A673 (cell line): Measurements from ENCODE around the gene MYO1E. TPM values are rescaled to one million over a fixed set of nuclear protein-coding genes. Genes with fewer than 3 reads are reported as not detected.

ENCODE experiments used
- BruUV-seq: library from RNA; stranded (reverse); fragments of 400-500 nt; replicated peaks from 2 replicates; lab custom pipeline; 2021; lab: Mats Ljungman, UMichigan
- CTCF ChIA-PET: fragments of 300-600 bp; sonication (Branson Sonifier 250); formaldehyde crosslinking; loops from one replicate; lab custom pipeline; 2022; ENCODE audit warnings: antibody characterized with exemption; lab: Charles Lee
- POLR2A ChIA-PET: fragments of 300-600 bp; sonication (Branson Sonifier 250); formaldehyde crosslinking; loops from one replicate; lab custom pipeline; 2022; ENCODE audit warnings: antibody characterized with exemption; ENCODE audit not compliant: low non-redundant PET; lab: Charles Lee
- DNase-seq: peaks from one replicate; pipeline ENCODE4 v3.0.0-alpha.2; 2015; ENCODE audit warnings: low spot score
- H3K27ac ChIP-seq: fragments of 200-600 bp; sonication (generic); 2 replicates; pipeline ENCODE4 v1.5.1; 2016; ENCODE audit warnings: mixed run types, low read depth, mild to moderate bottlenecking, mixed read lengths, antibody characterized with exemption, low read length; ENCODE audit not compliant: poor library complexity, severe bottlenecking
- H3K27me3 ChIP-seq: fragments of 200-600 bp; sonication (generic); replicated peaks from 2 replicates; pipeline ENCODE4 v1.6.1; 2017; ENCODE audit warnings: mixed run types, low read depth, mild to moderate bottlenecking, mixed read lengths, antibody characterized with exemption, low read length; ENCODE audit not compliant: insufficient read depth, poor library complexity
- H3K36me3 ChIP-seq: fragments of 200-600 bp; sonication (generic); 2 replicates; pipeline ENCODE4 v1.6.1; 2016; ENCODE audit warnings: mixed run types, mild to moderate bottlenecking, mixed read lengths, antibody characterized with exemption, low read length; ENCODE audit not compliant: insufficient read depth, poor library complexity, severe bottlenecking
- H3K4me1 ChIP-seq: fragments of 200-600 bp; sonication (generic); 2 replicates; pipeline ENCODE4 v1.6.1; 2017; ENCODE audit warnings: mixed run types, mild to moderate bottlenecking, mixed read lengths, antibody characterized with exemption, low read length; ENCODE audit not compliant: insufficient read depth, poor library complexity, severe bottlenecking
- H3K4me3 ChIP-seq: fragments of 200-600 bp; sonication (generic); 2 replicates; pipeline ENCODE4 v1.5.1; 2016; ENCODE audit warnings: low read depth, mixed run types, mild to moderate bottlenecking, mixed read lengths, low read length; ENCODE audit not compliant: poor library complexity, severe bottlenecking
- H3K9me3 ChIP-seq: fragments of 200-600 bp; sonication (generic); 2 replicates; pipeline ENCODE4 v1.6.1; 2016; ENCODE audit warnings: mixed run types, low read depth, mild to moderate bottlenecking, mixed read lengths, antibody characterized with exemption, low read length; ENCODE audit not compliant: poor library complexity, severe bottlenecking
- EZH2 ChIP-seq: fragments of 200-600 bp; sonication (generic); IDR thresholded peaks from 2 replicates; pipeline ENCODE4 v1.6.1; 2017; ENCODE audit warnings: borderline replicate concordance, low read depth, mild to moderate bottlenecking, mixed read lengths, antibody characterized with exemption, low read length; ENCODE audit not compliant: poor library complexity, severe bottlenecking
- intact Hi-C: fragments of 100-400 bp; cut with micrococcal nuclease; formaldehyde crosslinking; loops from one replicate; pipeline ENCODE4 v1.10.0; 2022; ENCODE audit not compliant: unreplicated experiment
- total RNA-seq: library from RNA; stranded (reverse); gene quantifications from 2 replicates; pipeline ENCODE4 v1.2.3, GENCODE V29; 2021
- TF ChIP-seq, protein P1 (sequence below): fragments of 300-800, 200-600 bp; sonication (generic); conservative IDR thresholded peaks from 2 replicates; pipeline ENCODE4 v1.5.1; 2017; ENCODE audit warnings: low read depth, mild to moderate bottlenecking, antibody characterized with exemption, low read length, moderate library complexity, mixed read lengths

MYO1E gene
- total RNA-seq, 1 experiment from 2014 or later, result 7.9 TPM

DNA sequence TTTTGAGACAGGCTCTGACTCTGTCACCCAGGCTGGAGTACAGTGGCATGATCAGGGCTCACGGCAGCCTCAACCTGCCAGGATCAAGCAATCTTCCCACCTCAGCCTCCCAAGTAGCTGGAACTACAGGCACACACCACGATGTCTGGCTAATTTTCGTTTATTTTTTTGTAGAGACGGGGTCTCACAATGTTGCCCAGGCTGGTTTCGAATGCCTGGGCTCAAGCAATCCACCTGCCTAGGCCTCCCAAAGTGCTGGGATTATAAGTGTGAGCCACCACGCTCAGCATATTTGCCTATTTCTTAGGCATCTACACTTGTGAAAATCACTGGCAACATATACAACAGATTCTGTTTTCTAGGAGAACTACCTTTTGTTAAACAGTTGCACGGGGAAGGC is 16.9 kb downstream of the MYO1E start:
- DNase-seq, result no peak
- H3K36me3 ChIP-seq, result no peaks in the 10 kb centered on the region
- H3K27me3 ChIP-seq, result no peaks in the 10 kb centered on the region
- intact Hi-C loops, result no loop called here
- ChIA-PET CTCF (no interaction called here), POLR2A (no interaction called here)
- no peak overlapping the region for H3K4me3 ChIP-seq
- no peak for TF ChIP-seq EZH2
- TF ChIP-seq, protein P1, sequence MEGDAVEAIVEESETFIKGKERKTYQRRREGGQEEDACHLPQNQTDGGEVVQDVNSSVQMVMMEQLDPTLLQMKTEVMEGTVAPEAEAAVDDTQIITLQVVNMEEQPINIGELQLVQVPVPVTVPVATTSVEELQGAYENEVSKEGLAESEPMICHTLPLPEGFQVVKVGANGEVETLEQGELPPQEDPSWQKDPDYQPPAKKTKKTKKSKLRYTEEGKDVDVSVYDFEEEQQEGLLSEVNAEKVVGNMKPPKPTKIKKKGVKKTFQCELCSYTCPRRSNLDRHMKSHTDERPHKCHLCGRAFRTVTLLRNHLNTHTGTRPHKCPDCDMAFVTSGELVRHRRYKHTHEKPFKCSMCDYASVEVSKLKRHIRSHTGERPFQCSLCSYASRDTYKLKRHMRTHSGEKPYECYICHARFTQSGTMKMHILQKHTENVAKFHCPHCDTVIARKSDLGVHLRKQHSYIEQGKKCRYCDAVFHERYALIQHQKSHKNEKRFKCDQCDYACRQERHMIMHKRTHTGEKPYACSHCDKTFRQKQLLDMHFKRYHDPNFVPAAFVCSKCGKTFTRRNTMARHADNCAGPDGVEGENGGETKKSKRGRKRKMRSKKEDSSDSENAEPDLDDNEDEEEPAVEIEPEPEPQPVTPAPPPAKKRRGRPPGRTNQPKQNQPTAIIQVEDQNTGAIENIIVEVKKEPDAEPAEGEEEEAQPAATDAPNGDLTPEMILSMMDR, result no peak
- H3K9me3 ChIP-seq, result no peaks in the 10 kb centered on the region
- H3K27ac ChIP-seq, result no peak overlapping the region
- H3K4me1 ChIP-seq, result no peaks in the 10 kb centered on the region
- no TSS peak for BruUV-seq

DNA sequence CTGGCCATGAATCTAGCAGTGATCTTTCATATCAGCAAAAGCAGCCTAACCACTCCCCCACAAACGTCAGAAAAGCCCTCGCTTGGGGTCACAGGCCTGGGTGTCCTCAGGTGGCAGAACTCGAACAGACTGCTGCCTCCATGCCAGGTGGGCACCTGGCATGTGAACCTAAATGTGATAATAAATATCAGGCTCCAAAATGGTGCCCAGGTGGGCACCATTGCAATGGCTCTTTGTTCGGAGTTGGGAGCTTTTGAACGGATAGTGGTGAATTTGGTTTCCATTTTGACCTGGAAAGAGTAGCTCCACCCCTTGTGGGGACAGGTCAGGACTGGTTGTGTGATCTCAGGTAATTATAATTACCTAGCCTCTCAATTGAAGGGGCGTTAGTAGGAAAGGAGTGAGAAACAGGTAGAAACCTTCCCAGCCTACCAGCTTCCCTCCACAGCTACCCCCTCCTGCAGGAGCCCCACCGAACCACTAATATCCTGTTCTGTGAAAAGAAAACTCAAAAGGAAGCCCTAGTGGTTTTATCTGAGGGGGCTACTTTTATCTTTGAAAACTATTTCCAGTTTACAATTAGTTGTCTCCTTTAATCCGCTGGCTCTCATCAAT is 18.1 kb downstream of the MYO1E start:
- ChIA-PET CTCF (no interaction called here), POLR2A (interaction anchor here (0.6 kb wide), 1 partner anchor 12 kb away, joined by 3 read pairs; no protein-coding TSS in a partner anchor)
- H3K9me3 ChIP-seq, result no peaks in the 10 kb centered on the region
- no peak overlapping the region for H3K4me3 ChIP-seq
- DNase-seq, result no peak
- H3K36me3 ChIP-seq, result no peaks in the 10 kb centered on the region
- no TSS peak for BruUV-seq
- intact Hi-C loops, result no loop called here
- no peaks in the 10 kb centered on the region for H3K4me1 ChIP-seq
- no peak for TF ChIP-seq EZH2
- TF ChIP-seq, protein P1, result no peak
- H3K27me3 ChIP-seq, result no peaks in the 10 kb centered on the region
- H3K27ac ChIP-seq, result no peak overlapping the region

DNA sequence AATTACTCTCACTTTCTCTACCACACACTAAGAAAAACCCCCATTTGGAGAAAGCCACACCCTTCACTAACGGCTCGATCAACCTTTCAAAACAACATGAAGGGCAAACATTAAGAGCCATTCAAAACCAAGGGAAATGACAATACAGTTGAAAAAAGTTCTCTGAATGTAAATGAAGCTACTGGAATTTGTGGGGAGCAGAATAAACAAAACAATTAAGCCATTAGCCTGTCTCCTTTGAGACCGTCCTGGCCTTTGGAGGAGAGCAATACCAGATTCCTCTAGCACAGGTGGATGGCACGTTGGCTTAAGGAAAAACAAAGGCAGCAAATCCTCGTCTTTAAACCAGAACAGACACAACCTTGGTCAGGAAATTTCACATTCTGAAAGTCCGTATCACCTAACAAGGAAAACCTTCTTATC is 18.7 kb downstream of the MYO1E start:
- Histone ChIP-seq H3K4me3 (no peak overlapping the region), H3K36me3 (no peaks in the 10 kb centered on the region), H3K27me3 (no peaks in the 10 kb centered on the region), H3K9me3 (no peaks in the 10 kb centered on the region), H3K4me1 (no peaks in the 10 kb centered on the region), H3K27ac (no peak overlapping the region)
- BruUV-seq, result no TSS peak
- POLR2A ChIA-PET, result no interaction called here
- intact Hi-C loops, result no loop called here
- no peak for DNase-seq
- CTCF ChIA-PET, result no interaction called here
- TF ChIP-seq EZH2, result no peak
- TF ChIP-seq, protein P1, result no peak
